Parathyroid adenoma (tissue), 2 donors: Measurements from ENCODE around the gene C14orf132.
A peak's percentile ranks its signal among the peaks of the same experiment; 100 is the strongest.

ENCODE experiments used
- H2AFZ ChIP-seq: fragments of 300-600 bp; sonication (generic); one replicate; pipeline ENCODE4 v1.7.0; 2017; ENCODE audit warnings: antibody characterized with exemption, mild to moderate bottlenecking
- H3K27ac ChIP-seq: fragments of 300-600 bp; sonication (generic); one replicate; pipeline ENCODE4 v1.7.0; 2017
- H3K27me3 ChIP-seq: fragments of 300-600 bp; sonication (generic); one replicate; pipeline ENCODE4 v1.7.0; 2017; ENCODE audit warnings: low read length; ENCODE audit not compliant: control insufficient read depth, insufficient read depth
- H3K36me3 ChIP-seq: fragments of 300-600 bp; sonication (generic); one replicate; pipeline ENCODE4 v1.7.0; 2017; ENCODE audit warnings: low read length; ENCODE audit not compliant: control insufficient read depth, insufficient read depth
- H3K4me1 ChIP-seq: fragments of 300-600 bp; sonication (generic); one replicate; pipeline ENCODE4 v1.7.0; 2017; ENCODE audit warnings: control low read depth
- H3K4me2 ChIP-seq: fragments of 300-600 bp; sonication (generic); one replicate; pipeline ENCODE4 v1.7.0; 2017; ENCODE audit warnings: low read length
- H3K4me3 ChIP-seq: fragments of 300-600 bp; sonication (generic); one replicate; pipeline ENCODE4 v1.7.0; 2017; ENCODE audit warnings: low read depth, low read length
- H3K79me2 ChIP-seq: fragments of 300-600 bp; sonication (generic); one replicate; pipeline ENCODE4 v1.7.0; 2017; ENCODE audit warnings: control low read depth
- H3K9ac ChIP-seq: fragments of 300-600 bp; sonication (generic); one replicate; pipeline ENCODE4 v1.7.0; 2017; ENCODE audit warnings: mild to moderate bottlenecking
- H3K9me3 ChIP-seq: fragments of 300-600 bp; sonication (generic); one replicate; pipeline ENCODE4 v1.7.0; 2017; ENCODE audit warnings: low read length; ENCODE audit not compliant: control insufficient read depth
- TF ChIP-seq, protein P1 (sequence below): fragments of 300-600 bp; sonication (generic); IDR thresholded peaks from one replicate; pipeline ENCODE4 v1.7.0; 2017; ENCODE audit warnings: antibody characterized with exemption, mild to moderate bottlenecking
- donor health status: primary hyperparathyroidism.

C14orf132 gene

DNA sequence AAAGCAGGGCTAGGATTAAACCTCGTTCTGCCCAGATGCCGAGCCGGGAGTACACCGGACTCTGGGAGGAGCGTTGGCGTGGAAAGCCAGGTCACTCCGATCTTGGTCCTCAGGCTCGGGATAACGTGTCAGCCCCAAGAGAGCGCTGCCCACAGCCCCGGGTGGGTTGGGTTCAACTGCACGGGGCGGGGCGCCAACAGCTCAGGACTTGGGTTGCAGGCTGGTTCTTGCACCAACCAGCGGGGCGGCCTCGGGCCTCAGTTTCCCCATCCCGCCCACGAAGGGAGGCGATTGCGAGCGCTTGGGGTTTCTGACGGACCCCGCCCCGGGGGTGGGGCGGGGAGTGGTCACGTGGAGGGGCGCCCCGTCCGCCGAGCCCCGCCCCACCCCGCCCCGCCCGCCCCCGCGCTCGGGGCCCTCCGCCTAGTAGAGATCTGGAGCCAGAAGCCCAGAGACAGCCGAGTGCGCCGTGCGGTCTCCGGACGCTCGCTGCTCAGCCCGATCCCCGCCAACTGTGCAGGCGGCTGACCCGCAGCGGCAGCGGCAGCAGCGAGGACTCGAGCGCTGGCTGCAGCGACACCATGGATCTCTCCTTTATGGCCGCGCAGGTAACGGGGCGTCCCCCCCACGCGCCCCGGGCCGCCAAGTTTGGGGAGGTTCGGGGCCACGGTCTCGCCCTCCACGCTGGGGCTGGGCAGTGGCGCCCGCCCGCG lies at the start of gene C14orf132:
Gene C14orf132 (plus strand): TSS at position 443 of the 713 bp plus-strand sequence. CDS start 139 bp downstream, at position 582.
- H2AFZ ChIP-seq = peak within 1 kb of the TSS; percentile 93
- no peaks in the 10 kb centered on the region for H3K36me3 ChIP-seq
- peak within 1 kb of the TSS; percentile 84 for H3K4me2 ChIP-seq
- TF ChIP-seq, protein P1, sequence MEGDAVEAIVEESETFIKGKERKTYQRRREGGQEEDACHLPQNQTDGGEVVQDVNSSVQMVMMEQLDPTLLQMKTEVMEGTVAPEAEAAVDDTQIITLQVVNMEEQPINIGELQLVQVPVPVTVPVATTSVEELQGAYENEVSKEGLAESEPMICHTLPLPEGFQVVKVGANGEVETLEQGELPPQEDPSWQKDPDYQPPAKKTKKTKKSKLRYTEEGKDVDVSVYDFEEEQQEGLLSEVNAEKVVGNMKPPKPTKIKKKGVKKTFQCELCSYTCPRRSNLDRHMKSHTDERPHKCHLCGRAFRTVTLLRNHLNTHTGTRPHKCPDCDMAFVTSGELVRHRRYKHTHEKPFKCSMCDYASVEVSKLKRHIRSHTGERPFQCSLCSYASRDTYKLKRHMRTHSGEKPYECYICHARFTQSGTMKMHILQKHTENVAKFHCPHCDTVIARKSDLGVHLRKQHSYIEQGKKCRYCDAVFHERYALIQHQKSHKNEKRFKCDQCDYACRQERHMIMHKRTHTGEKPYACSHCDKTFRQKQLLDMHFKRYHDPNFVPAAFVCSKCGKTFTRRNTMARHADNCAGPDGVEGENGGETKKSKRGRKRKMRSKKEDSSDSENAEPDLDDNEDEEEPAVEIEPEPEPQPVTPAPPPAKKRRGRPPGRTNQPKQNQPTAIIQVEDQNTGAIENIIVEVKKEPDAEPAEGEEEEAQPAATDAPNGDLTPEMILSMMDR = no peak
- peak within 1 kb of the TSS; percentile 56 for H3K4me3 ChIP-seq
- H3K27ac ChIP-seq = peak within 1 kb of the TSS; percentile 13
- H3K9me3 ChIP-seq = no peaks in the 10 kb centered on the region
- no peaks in the 10 kb centered on the region for H3K4me1 ChIP-seq
- no peaks in the 10 kb centered on the region for H3K27me3 ChIP-seq
- no peak within 1 kb of the TSS for H3K9ac ChIP-seq
- H3K79me2 ChIP-seq = no peaks in the 10 kb centered on the region

DNA sequence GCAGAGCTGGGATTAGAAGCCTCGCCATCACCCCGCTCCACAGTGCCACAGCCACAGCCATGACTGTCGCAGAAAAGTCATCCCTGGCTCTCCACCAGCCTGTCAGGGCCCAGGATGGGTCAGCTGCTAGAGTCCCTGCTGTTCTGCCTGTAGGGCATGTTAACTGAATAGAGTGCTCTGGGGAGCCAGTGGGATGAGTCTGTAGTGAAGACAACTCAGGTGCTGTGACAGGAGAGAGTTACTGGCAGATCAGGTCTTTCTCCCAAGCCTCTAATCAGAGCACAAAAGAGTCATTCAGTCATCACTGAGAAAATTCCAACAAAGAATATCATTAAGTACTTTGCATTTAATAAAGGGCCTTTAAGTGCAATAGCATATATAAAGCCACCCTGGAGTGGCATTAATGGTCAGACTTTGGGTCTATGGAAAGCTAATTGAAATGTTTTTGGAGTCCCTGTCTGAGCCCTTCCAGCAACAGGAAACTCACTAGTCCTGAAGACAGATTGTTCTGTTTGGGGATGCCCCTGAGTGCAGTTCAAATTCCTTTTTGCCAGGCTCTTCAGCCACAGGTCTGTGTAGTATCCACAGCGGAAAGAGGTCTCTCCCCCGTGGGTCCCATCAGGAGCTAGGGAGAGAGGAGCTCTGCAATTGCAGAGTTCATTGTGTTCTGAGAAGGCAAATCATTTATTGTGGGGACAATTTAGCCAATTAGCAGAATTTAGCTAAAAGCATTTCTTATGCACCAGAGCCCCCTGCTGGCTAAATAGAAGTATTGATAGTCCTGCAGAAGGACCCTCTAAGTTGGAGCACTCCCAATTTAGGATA lies 45.2 kb upstream of the C14orf132 start:
- TF ChIP-seq, protein P1 = peak; percentile 92
- Histone ChIP-seq H3K79me2 (no peaks in the 10 kb centered on the region), H3K9me3 (no peaks in the 10 kb centered on the region), H3K4me1 (no peaks in the 10 kb centered on the region), H3K4me3 (no peak overlapping the region), H3K4me2 (no peak overlapping the region), H2AFZ (no peak overlapping the region), H3K27ac (no peak overlapping the region), H3K27me3 (no peaks in the 10 kb centered on the region), H3K9ac (no peak overlapping the region), H3K36me3 (no peaks in the 10 kb centered on the region)

DNA sequence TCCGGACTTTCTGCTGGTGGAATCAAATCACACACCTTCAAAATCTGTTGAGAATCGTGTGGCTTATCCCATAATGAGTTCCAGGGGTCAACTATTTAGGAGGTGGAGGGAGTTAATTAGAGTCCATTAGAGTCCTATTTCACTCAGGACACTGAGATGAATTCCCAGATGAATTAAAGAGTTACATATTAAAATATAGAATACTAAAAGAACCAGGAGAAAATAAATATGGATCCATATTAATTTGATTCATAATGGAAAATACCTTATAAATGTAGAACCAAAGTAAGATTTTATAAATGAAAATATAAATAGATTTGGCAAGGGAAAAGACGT lies 44.6 kb upstream of the C14orf132 start:
- Histone ChIP-seq H3K27me3 (no peaks in the 10 kb centered on the region), H3K79me2 (no peaks in the 10 kb centered on the region), H3K4me2 (no peak overlapping the region), H3K4me1 (no peaks in the 10 kb centered on the region), H3K9ac (no peak overlapping the region), H3K9me3 (no peaks in the 10 kb centered on the region), H3K4me3 (no peak overlapping the region), H3K36me3 (no peaks in the 10 kb centered on the region), H3K27ac (no peak overlapping the region), H2AFZ (no peak overlapping the region)
- TF ChIP-seq, protein P1 = no peak

DNA sequence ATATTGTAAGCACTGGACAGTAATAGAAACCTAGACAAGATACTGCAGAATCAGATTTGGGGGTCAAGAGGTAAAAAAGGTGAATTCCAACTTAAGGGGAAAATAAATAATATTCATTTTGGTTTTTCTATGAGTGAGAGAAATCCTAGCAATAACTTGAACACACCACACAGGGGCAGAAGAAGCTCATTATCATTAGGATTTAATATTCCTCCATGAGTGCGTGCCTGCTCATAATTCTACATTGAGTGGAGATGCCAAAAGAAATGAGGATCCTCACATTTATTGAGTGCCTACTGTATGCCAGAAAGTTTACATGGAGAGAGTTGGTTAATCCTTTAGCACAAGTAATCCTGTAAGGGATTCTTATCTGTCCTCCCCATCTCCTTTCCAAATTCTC lies 40.5 kb upstream of the C14orf132 start:
- Histone ChIP-seq H3K4me3 (no peak overlapping the region), H3K9ac (no peak overlapping the region), H2AFZ (no peak overlapping the region), H3K9me3 (no peaks in the 10 kb centered on the region), H3K4me2 (no peak overlapping the region), H3K79me2 (no peaks in the 10 kb centered on the region), H3K27ac (no peak overlapping the region), H3K27me3 (no peaks in the 10 kb centered on the region), H3K4me1 (no peaks in the 10 kb centered on the region), H3K36me3 (no peaks in the 10 kb centered on the region)
- TF ChIP-seq, protein P1 = peak; percentile 24
